GM19043 (cell line): Measurements from ENCODE around the gene EFCAB13.

Experiments
- ATAC-seq: cut with Tn5 transposase; IDR thresholded peaks from one replicate; pipeline ENCODE4 v1.9.1; 2021; ENCODE audit warnings: low read depth; ENCODE audit not compliant: unreplicated experiment

Gene EFCAB13

DNA sequence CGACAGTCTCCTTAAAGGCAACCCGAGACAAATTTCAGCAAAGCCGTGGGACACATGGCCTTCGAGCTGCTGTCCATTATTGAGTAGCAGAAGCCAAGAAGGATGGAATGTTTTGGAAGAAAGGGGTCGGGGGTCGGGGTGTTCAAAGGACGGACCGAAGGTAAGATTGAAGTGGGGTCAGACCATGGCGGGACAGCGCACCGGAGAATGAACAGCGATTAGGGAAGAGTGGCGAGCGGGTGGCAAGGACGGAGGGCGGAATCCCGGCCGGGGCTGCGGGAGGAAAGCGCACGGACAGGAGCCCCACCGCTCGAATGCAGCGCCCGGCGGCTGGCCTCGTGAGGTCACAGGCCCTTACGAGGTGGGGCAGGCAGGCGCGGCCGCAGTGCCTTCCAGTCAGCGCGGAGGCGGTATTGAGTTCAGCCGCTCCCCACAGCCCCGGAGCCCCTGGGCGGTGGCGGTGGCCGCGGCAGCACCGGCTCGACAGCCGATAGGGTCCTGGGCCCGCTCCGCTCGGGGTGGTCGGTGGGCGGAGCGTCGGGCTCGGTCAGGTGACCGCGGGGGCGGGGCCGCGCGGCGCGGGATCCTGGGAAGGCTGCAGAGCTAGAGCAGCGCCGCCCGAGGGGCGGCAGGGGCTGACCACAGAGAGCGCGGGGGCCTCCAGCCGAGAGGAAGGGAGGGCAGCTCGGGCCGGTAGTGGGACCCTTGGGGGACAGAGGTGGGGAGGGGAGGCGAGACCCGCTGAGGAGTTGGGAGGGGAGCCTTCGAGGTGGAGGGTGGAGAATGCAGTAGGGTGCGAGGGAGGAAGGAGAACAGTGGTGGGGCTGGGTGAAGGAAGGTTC, at the start of gene EFCAB13:
TSS of gene EFCAB13 (plus strand) at position 574 of the 842 bp plus-strand sequence. CDS start 4,399 bp downstream, outside the sequence.
- peak; percentile 79 for ATAC-seq

DNA sequence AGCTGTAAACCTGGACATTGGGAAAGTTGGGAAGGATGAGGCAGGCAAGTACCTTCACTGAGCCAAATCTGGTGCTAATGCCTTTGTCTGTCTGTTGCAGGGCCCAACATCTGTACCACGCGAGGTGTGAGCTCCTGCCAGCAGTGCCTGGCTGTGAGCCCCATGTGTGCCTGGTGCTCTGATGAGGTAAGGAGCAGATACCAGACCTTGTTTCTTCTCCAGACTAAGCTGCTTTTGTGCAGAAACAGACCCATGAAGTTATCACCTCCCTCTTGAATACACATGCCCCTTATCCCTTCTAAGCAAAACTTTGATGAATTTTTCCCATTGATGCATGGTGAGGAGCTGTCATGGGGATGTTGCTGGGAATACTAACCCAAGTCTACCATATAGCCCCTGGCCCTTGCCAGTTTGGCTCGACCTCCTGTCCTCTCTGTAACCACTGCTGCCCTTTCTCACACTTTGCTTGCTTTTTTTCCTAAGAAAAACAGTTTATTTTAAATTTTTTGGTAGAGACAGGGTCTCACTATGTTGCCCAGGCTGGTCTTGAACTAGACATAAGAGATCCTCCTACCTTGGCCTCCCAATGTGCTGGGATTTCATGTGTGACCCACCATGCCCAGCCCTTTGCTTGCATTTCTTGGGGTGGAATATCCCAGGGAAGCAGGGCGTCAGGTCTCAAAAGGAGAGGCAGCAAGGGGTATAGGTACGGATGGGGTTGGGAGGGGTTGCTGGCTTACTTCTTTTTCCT, 49.3 kb upstream of the EFCAB13 start:
- no peak for ATAC-seq

GRCh38 chr17:47275245-47275984, 48.3 kb upstream of the EFCAB13 start:
- ATAC-seq = no peak

GRCh38 chr17:47276444-47276843, 47.3 kb upstream of the EFCAB13 start:
- no peak for ATAC-seq

GRCh38 chr17:47276868-47277267, 46.9 kb upstream of the EFCAB13 start:
- no peak for ATAC-seq

DNA sequence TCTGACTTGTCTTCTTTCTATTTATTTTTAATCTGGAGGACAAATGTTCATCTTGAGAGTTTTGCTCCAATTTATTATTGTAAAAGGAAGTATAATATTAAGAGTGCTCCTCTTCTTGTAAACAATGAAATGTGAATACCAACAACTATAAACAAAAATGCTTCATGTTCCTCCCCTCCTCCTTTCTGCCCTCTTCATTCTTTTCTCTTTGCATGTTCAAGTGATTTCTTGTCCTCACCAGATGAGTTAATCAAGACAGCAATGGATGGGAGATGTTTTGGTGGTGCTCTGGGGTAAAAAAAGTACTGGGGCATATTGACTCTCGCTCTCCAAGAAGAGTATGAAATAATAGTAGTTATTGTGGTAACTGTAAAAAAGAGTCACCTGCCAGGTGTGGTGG, 45.8 kb upstream of the EFCAB13 start:
- no peak for ATAC-seq

- no peak for ATAC-seq
These were observed 45.2 kb upstream of the EFCAB13 start for GRCh38 chr17:47278561-47278960.

- peak; percentile 79 for ATAC-seq
These were observed 44.5 kb upstream of the EFCAB13 start for GRCh38 chr17:47279062-47279801.

DNA sequence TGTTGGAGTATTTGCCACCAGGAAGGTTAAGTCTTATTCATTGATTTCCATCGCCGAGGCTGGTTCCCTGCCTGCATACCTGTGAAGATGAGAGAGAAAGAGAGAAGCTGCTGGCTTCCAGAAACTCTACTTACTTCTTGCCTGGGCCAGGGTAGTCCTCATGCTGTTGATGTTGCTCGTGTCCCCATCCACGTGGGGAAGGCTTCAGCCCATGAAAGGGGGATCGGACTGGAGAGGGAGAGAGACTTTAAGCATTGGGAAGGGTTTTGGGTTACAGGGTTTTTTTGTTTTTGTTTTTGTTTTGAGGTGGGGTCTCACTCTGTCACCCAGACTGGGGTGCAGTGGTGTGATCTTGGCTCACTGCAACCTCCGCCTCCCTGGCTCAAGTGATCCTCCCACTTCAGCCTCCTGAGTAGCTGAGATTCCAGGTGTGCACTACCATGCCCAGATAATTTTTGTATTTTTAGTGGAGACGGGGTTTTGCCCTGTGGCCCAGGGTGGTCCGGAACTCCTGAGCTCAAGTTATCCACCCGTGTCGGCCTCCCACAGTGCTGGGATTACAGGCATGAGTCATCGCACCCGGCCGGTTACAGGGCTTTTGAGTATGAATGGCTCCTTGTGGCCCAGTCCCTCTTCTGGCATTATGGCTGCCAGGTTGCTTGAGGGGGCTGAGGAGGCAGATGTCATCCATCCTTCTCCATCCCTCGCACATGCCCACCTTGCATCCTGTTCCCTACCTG, 43.5 kb upstream of the EFCAB13 start:
- no peak for ATAC-seq

DNA sequence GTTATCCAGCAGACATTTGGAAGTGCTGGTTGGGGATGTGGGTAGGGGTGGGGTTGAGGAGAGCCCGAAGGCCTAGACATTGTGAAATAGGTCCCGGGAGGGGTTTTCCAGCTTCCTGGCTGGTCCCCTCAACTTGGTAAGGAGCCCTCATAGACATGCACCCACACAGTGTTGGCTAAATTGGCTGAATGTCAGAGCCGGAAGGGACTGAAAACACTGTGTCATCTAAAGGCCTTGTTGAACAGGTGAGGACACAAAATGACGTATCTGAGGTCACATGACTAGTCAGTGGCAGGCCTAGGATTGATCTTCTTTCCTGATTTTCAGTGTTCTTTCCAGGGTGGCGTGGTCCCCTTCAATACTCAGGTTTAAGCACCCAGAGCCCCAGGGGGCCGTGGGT, 42.5 kb upstream of the EFCAB13 start:
- no peak for ATAC-seq

GRCh38 chr17:47285003-47285402, 38.8 kb upstream of the EFCAB13 start:
- no peak for ATAC-seq

GRCh38 chr17:47286198-47286914, 37.4 kb upstream of the EFCAB13 start:
- peak; percentile 69 for ATAC-seq

DNA sequence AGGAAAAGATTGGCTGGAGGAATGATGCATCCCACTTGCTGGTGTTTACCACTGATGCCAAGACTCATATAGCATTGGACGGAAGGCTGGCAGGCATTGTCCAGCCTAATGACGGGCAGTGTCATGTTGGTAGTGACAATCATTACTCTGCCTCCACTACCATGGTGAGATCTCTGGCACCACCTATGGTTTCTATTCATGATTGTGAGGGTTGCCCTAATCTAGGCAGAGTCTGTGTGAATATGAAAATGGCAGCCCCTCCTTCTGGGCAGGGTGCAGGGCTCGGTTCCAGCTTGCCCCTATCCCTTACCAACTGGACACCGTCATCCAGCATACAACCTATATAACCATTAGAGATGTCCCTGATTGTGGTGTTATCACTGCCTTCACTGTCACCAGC, 36.7 kb upstream of the EFCAB13 start:
- ATAC-seq = no peak

- ATAC-seq = no peak
These were observed 36.1 kb upstream of the EFCAB13 start for GRCh38 chr17:47287639-47288038.

- no peak for ATAC-seq
These were observed 35.1 kb upstream of the EFCAB13 start for GRCh38 chr17:47288531-47289116.

DNA sequence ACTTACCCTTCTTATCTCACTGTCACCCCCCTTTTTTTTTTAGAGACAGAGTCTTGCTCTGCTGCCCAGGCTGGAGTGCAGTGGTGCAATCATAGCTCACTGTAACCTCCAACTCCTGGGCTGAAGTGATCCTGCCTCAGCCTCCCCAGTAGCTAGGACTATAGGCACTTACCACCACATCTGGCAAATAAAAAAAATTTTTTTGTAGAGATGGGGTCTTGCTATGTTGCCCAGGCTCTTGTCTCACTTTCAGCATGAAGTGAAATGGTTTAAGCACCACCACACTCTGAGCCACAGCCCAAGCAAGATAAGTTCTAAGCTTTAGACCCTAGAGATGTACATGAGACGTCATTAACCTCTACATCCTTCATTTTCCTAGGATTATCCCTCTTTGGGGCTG, 34.5 kb upstream of the EFCAB13 start:
- no peak for ATAC-seq

GRCh38 chr17:47290870-47291241, 32.9 kb upstream of the EFCAB13 start:
- no peak for ATAC-seq

GRCh38 chr17:47291242-47291873, 32.4 kb upstream of the EFCAB13 start:
- ATAC-seq = no peak
